Measurements from ENCODE around the gene TUBB4B.
"Not testable (repeated sequence)": the region's sequence is repeated elsewhere in the genome, so short reads cannot be mapped to it uniquely, and the experiment has no call there.

Gene TUBB4B

DNA sequence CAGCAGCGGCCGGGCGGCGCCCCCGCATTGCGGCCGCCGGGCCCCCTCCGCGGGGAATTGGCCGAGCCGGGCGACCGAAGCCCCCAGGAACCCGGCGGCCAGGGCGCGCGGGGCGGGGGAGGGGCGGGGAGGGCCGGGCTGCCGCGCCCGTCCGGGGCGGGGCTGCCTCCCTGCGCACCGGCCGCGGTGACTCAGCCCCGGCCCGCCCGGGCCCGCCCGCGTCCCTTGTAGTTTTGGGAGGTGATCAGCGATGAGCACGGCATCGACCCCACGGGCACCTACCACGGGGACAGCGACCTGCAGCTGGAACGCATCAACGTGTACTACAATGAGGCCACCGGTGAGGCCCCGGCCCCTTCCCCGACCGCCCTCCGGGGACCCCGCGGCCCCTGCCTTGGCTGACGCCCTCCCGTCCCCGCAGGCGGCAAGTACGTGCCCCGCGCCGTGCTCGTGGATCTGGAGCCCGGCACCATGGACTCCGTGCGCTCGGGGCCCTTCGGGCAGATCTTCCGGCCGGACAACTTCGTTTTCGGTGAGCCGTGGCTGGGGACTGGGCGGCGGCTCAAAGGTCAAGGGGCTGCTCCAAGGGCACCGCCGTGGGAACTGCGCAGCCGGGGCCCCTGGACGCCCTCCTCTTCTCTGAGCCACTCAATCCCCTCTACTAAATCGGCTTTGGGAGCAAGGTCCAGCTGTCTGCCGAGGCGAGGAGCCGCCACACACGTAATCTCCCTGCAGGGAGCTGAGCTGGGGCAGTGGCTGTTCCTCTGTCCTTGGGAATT, 592 bp downstream of the TUBB4B start:
- H3K36me3 ChIP-seq (ENCODE audit: control insufficient read depth in 2 of 2, insufficient read depth in 2 of 2, low read length in 2 of 2), result peaks cover 10 to 16% of the 10 kb centered on the region in 2 donors
- peak overlapping the region; percentile 79 to 84 for H3K4me3 ChIP-seq (ENCODE audit: low read length in 2 of 2)
- no peaks in the 10 kb centered on the region for H3K9me3 ChIP-seq (ENCODE audit: control insufficient read depth in 2 of 2, low read length in 2 of 2)
- H3K4me1 ChIP-seq (ENCODE audit: control insufficient read depth, insufficient read depth, low read length), result peaks cover 46% of the 10 kb centered on the region
- H3K9ac ChIP-seq (ENCODE audit: low read length in 2 of 2), result peak overlapping the region; percentile 68 to 75
- peak overlapping the region; percentile 75 for H3K27ac ChIP-seq (ENCODE audit: low read length)
- no peaks in the 10 kb centered on the region for H3K27me3 ChIP-seq (ENCODE audit: control insufficient read depth in 1 of 2, insufficient read depth in 2 of 2, low read length in 2 of 2)

DNA sequence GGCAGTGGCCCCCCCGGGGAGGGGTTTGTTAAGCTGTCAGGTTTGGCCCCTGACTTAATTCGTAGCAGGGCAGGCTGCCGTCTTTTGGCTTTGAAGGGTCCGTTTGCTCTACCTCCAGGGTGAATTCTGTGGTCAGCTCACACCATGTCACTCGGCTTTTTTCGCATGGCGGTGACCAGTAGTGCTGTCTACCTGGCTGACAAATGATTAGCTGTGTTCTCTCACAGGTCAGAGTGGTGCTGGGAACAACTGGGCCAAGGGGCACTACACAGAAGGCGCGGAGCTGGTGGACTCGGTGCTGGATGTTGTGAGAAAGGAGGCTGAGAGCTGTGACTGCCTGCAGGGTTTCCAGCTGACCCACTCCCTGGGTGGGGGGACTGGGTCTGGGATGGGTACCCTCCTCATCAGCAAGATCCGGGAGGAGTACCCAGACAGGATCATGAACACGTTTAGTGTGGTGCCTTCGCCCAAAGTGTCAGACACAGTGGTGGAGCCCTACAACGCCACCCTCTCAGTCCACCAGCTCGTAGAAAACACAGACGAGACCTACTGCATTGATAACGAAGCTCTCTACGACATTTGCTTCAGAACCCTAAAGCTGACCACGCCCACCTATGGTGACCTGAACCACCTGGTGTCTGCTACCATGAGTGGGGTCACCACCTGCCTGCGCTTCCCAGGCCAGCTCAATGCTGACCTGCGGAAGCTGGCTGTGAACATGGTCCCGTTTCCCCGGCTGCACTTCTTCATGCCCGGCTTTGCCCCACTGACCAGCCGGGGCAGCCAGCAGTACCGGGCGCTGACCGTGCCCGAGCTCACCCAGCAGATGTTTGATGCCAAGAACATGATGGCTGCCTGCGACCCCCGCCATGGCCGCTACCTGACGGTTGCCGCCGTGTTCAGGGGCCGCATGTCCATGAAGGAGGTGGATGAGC, 1.4 kb downstream of the TUBB4B start:
- Histone ChIP-seq H3K9ac (ENCODE audit: low read length in 2 of 2) (peak overlapping the region; percentile 68 to 75), H3K4me3 (ENCODE audit: low read length in 2 of 2) (peak overlapping the region; percentile 79 to 84), H3K4me1 (ENCODE audit: control insufficient read depth, insufficient read depth, low read length) (peaks cover 38% of the 10 kb centered on the region), H3K36me3 (ENCODE audit: control insufficient read depth in 2 of 2, insufficient read depth in 2 of 2, low read length in 2 of 2) (peaks cover 10 to 16% of the 10 kb centered on the region in 2 donors), H3K9me3 (ENCODE audit: control insufficient read depth in 2 of 2, low read length in 2 of 2) (no peaks in the 10 kb centered on the region), H3K27me3 (ENCODE audit: control insufficient read depth in 1 of 2, insufficient read depth in 2 of 2, low read length in 2 of 2) (no peaks in the 10 kb centered on the region), H3K27ac (ENCODE audit: low read length) (peak overlapping the region; percentile 75)

GRCh38 chr9:137243266-137243625, 2.2 kb downstream of the TUBB4B start:
- not testable (repeated sequence) for H3K9me3 ChIP-seq (ENCODE audit: control insufficient read depth in 2 of 2, low read length in 2 of 2); H3K27me3 ChIP-seq (ENCODE audit: control insufficient read depth in 1 of 2, insufficient read depth in 2 of 2, low read length in 2 of 2); H3K27ac ChIP-seq (ENCODE audit: low read length); H3K9ac ChIP-seq (ENCODE audit: low read length in 2 of 2); H3K4me3 ChIP-seq (ENCODE audit: low read length in 2 of 2)
- H3K4me1 ChIP-seq (ENCODE audit: control insufficient read depth, insufficient read depth, low read length), result peaks cover 37% of the 10 kb centered on the region
- peaks cover 10 to 16% of the 10 kb centered on the region in 2 donors for H3K36me3 ChIP-seq (ENCODE audit: control insufficient read depth in 2 of 2, insufficient read depth in 2 of 2, low read length in 2 of 2)

- Histone ChIP-seq H3K27me3 (ENCODE audit: control insufficient read depth in 1 of 2, insufficient read depth in 2 of 2, low read length in 2 of 2) (no peaks in the 10 kb centered on the region), H3K9ac (ENCODE audit: low read length in 2 of 2) (peak overlapping the region in 1 of 2 donors; percentile 21), H3K9me3 (ENCODE audit: control insufficient read depth in 2 of 2, low read length in 2 of 2) (no peaks in the 10 kb centered on the region), H3K36me3 (ENCODE audit: control insufficient read depth in 2 of 2, insufficient read depth in 2 of 2, low read length in 2 of 2) (peaks cover 10 to 16% of the 10 kb centered on the region in 2 donors), H3K4me3 (ENCODE audit: low read length in 2 of 2) (no peak overlapping the region), H3K27ac (ENCODE audit: low read length) (no peak overlapping the region), H3K4me1 (ENCODE audit: control insufficient read depth, insufficient read depth, low read length) (peaks cover 31% of the 10 kb centered on the region)
Measured at GRCh38 chr9:137243626-137244485, 2.8 kb downstream of the TUBB4B start.

DNA sequence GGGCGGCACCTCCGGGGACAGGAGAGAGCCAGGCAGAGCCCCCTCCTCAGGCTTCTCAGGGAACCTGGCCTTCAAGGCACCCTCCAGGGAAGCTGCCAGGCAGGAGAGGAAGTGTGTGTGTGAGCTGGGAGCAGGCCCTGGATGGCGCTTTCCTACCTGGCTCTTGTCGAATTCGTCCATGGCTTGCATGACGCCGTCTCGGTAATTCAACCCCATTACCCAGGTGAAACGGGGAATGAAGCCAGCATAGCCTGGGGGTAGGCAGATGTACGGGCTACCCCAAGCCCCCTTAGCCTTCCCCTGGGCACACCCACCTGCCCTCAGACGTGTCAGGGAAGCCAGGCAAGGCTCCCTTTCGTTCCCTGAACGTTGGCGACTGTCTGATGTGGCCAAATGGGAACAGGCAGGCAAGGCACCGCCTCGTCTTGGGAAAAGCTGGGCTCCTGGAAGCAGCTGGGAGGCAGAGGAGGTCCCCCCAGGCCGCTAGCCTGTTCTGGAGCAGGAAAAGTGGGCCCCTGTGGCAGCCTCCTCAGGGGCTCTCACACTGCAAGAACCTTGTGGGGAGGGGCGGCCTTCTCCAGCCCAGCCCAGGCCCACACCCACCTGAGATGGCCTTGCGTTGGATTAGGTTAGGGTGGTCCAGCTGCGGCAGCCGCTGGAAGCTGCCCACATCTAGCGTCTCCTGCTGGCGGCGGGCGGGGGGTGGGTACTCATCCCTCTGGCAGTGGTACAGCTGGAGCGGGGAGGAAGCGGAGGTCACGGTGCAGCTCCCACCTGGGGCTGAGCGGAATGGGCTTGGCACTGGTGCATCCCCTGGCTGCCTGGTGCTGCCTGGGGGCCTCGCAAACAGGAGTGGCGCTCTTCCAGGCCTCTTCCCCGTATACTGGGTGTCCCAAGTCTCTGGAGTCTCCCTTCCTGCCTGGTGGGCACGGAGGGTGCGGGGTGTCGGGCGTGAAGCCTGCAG, 3.7 kb downstream of the TUBB4B start:
- Histone ChIP-seq H3K4me1 (ENCODE audit: control insufficient read depth, insufficient read depth, low read length) (peaks cover 29% of the 10 kb centered on the region), H3K27me3 (ENCODE audit: control insufficient read depth in 1 of 2, insufficient read depth in 2 of 2, low read length in 2 of 2) (no peaks in the 10 kb centered on the region), H3K36me3 (ENCODE audit: control insufficient read depth in 2 of 2, insufficient read depth in 2 of 2, low read length in 2 of 2) (peaks cover 10 to 16% of the 10 kb centered on the region in 2 donors), H3K27ac (ENCODE audit: low read length) (no peak overlapping the region), H3K9ac (ENCODE audit: low read length in 2 of 2) (no peak overlapping the region), H3K4me3 (ENCODE audit: low read length in 2 of 2) (no peak overlapping the region), H3K9me3 (ENCODE audit: control insufficient read depth in 2 of 2, low read length in 2 of 2) (no peaks in the 10 kb centered on the region)

GRCh38 chr9:137245450-137246421, 4.6 kb downstream of the TUBB4B start:
- peaks cover 25% of the 10 kb centered on the region for H3K4me1 ChIP-seq (ENCODE audit: control insufficient read depth, insufficient read depth, low read length)
- H3K27me3 ChIP-seq (ENCODE audit: control insufficient read depth in 1 of 2, insufficient read depth in 2 of 2, low read length in 2 of 2), result peaks cover 0 to 2% of the 10 kb centered on the region in 2 donors
- H3K27ac ChIP-seq (ENCODE audit: low read length), result no peak overlapping the region
- no peaks in the 10 kb centered on the region for H3K9me3 ChIP-seq (ENCODE audit: control insufficient read depth in 2 of 2, low read length in 2 of 2)
- H3K4me3 ChIP-seq (ENCODE audit: low read length in 2 of 2), result no peak overlapping the region
- no peak overlapping the region for H3K9ac ChIP-seq (ENCODE audit: low read length in 2 of 2)
- H3K36me3 ChIP-seq (ENCODE audit: control insufficient read depth in 2 of 2, insufficient read depth in 2 of 2, low read length in 2 of 2), result peaks cover 10 to 16% of the 10 kb centered on the region in 2 donors

- Histone ChIP-seq H3K4me1 (ENCODE audit: control insufficient read depth, insufficient read depth, low read length) (peaks cover 17% of the 10 kb centered on the region), H3K9me3 (ENCODE audit: control insufficient read depth in 2 of 2, low read length in 2 of 2) (no peaks in the 10 kb centered on the region), H3K27ac (ENCODE audit: low read length) (no peak overlapping the region), H3K27me3 (ENCODE audit: control insufficient read depth in 1 of 2, insufficient read depth in 2 of 2, low read length in 2 of 2) (peaks cover 0 to 4% of the 10 kb centered on the region in 2 donors), H3K9ac (ENCODE audit: low read length in 2 of 2) (no peak overlapping the region), H3K4me3 (ENCODE audit: low read length in 2 of 2) (no peak overlapping the region), H3K36me3 (ENCODE audit: control insufficient read depth in 2 of 2, insufficient read depth in 2 of 2, low read length in 2 of 2) (peaks cover 10 to 12% of the 10 kb centered on the region in 2 donors)
Measured at GRCh38 chr9:137247135-137247915, 6.2 kb downstream of the TUBB4B start.

DNA sequence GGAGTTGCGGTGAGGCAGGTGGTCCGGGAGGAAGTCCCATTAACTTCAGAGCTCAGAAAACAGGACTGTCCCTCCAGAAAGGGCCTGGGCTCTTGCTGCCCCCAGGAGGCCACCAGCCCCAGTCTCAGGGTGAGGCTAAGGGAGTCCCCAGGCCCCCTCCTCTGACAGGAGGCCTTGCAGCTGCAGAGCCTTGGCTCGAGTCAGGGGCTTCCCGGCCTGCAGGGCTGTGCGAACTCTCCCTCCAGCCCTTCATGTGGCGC, 6.8 kb downstream of the TUBB4B start:
- Histone ChIP-seq H3K36me3 (ENCODE audit: control insufficient read depth in 2 of 2, insufficient read depth in 2 of 2, low read length in 2 of 2) (peaks cover 6 to 7% of the 10 kb centered on the region in 2 donors), H3K27me3 (ENCODE audit: control insufficient read depth in 1 of 2, insufficient read depth in 2 of 2, low read length in 2 of 2) (peaks cover 0 to 4% of the 10 kb centered on the region in 2 donors), H3K4me3 (ENCODE audit: low read length in 2 of 2) (no peak overlapping the region), H3K27ac (ENCODE audit: low read length) (no peak overlapping the region), H3K9ac (ENCODE audit: low read length in 2 of 2) (no peak overlapping the region), H3K9me3 (ENCODE audit: control insufficient read depth in 2 of 2, low read length in 2 of 2) (no peaks in the 10 kb centered on the region), H3K4me1 (ENCODE audit: control insufficient read depth, insufficient read depth, low read length) (peaks cover 12% of the 10 kb centered on the region)

Data from stomach smooth muscle (tissue), 2 donors.